ENCODE results near the gene ARHGEF28. TPM values are rescaled to one million over a fixed set of nuclear protein-coding genes. Genes with fewer than 3 reads are reported as not detected.
A peak's percentile ranks its signal among the peaks of the same experiment; 100 is the strongest.

ARHGEF28 gene
- total RNA-seq, 1 donor, result 0.27 TPM

- no peak for DNase-seq (ENCODE audit: low read depth in 2 of 3, low spot score in 2 of 3)
These were observed 106.0 kb downstream of the ARHGEF28 start for GRCh38 chr5:73732045-73732444.

GRCh38 chr5:73733219-73733618 lies 107.2 kb downstream of the ARHGEF28 start:
- DNase-seq (ENCODE audit: low read depth in 2 of 3, low spot score in 2 of 3), result no peak

- no peak for DNase-seq (ENCODE audit: low read depth in 2 of 3, low spot score in 2 of 3)
These were observed 109.2 kb downstream of the ARHGEF28 start for GRCh38 chr5:73735032-73735734.

GRCh38 chr5:73739650-73740049 lies 113.7 kb downstream of the ARHGEF28 start:
- no peak for DNase-seq (ENCODE audit: low read depth in 2 of 3, low spot score in 2 of 3)

DNA sequence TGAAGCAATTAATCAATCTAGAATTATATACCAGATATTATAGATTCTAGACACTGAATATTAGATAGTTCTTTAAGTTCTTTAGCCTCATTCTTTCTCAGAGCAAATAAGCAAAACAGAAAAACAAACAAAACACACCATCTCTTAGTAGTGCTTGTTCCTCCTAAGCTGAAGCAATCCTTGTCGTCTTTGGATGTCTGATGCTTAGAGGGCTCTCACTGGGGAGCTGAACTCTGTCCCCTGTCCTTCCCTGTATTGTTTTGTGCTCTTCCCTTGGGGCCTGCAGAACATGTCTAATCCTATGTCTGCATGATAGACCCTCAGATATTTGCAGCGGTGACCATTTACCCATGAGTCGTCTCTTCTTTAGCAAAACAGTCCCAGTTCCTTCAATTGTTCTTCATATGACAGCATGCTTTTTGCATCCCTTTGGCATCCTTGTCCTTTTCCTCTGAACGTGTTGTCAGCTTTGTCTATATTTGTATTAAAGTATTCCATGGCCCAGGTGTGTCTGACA lies 114.3 kb downstream of the ARHGEF28 start:
- DNase-seq (ENCODE audit: low read depth in 2 of 3, low spot score in 2 of 3), result no peak

DNA sequence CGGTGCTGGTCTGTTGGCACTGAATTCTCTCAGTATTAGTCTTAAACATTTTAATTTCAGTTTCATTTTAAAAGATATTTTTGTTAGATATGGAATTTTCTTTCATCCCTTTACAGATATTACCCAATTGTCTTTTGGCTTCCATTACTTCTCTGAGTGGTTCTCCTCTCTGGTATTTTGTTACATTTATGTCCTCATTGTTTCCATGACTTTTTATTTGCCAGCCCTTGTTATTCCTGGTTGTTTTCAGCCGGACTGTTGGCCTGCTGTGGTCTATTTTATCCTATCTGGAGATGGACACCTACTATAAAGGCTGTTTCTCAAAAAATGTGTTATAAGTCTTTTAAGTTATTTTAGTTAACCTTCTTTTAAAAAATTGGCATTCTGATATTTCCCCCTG lies 117.2 kb downstream of the ARHGEF28 start:
- no peak for DNase-seq (ENCODE audit: low read depth in 2 of 3, low spot score in 2 of 3)

- DNase-seq (ENCODE audit: low read depth in 2 of 3, low spot score in 2 of 3), result no peak
These were observed 119.8 kb downstream of the ARHGEF28 start for GRCh38 chr5:73745836-73746235.

- DNase-seq (ENCODE audit: low read depth in 2 of 3, low spot score in 2 of 3), result no peak
These were observed 120.6 kb downstream of the ARHGEF28 start for GRCh38 chr5:73746608-73747007.

- no peak for DNase-seq (ENCODE audit: low read depth in 2 of 3, low spot score in 2 of 3)
These were observed 121.8 kb downstream of the ARHGEF28 start for GRCh38 chr5:73747696-73748380.

DNA sequence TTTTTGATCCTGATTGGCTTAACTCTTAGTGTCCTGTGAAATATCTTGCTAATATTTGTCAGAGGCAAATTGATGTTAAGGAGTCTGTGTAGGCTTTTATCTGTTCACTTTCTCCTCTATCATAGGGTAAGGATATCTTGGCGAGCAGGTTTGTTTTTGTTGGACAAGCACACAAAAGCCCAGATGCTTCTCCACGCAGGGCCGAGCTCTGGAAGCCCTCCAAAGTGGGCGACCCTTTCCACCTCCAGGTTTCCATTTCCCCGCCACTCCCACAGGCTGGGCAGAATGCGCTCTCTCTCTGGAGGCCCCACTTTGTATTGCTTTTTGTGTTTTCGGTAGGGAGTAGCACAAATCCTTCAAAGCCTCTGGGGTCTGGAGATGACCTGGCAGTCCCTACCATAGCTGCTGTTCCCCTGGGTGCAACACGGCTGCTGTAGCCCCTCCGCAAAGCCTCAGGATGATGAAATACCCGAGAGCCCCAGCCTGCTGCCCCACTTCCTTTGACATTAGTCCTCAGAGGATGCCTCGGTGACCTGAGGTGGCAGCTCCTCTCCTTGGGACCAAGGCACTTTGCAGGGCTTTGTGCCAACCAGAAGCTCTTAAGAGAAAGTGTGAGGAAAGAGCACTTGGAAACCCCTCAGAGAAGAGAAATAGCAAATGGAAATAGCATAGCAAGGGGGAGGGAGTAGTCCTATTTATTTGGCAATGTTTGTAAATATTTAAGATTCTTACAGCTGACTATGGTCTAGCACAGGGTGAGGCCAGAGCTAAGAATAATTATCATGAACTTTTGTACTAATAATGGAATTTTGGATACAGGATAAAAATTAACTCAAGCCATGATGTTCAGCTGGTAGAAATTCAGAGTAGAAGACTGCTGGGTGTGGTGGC lies 122.8 kb downstream of the ARHGEF28 start:
- DNase-seq (ENCODE audit: low read depth in 2 of 3, low spot score in 2 of 3), result no peak

DNA sequence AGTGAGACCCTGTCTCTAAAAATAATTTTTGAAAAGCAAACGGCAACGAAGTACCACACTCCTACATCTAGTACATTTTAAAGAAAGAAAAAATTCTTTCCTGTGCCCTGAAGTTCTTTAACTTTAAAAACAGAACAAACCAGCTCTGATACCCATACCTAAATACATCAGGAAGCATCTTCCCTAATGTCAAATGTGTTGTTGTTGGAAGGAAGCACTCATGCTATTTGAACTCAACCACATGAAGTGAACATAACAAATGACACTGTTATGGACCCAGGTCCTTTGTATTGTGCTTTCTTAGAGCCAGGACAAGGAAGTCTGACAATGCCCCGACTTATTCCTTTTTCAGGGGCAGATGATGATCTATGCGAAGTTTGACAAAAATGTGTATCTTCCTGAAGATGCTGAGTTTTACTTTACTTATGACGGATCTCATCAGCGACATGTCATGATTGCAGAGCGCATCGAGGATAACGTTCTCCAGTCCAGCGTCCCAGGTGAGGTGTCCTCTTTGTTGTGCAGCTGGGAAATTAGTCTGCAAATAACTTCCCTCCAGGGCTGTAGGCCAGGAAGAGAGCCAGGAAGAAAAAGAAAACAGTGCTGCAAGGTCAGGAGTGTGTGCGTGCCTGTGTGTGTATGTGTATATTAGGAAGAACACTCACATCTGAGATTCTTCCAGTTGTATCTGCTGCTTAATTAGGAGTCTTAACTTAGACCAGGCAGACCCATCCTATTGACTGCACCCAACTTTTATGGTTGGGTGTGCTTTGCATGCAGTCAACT lies 123.7 kb downstream of the ARHGEF28 start:
- DNase-seq (ENCODE audit: low read depth in 2 of 3, low spot score in 2 of 3), result no peak

- peak in 1 of 3 donors; percentile 9 for DNase-seq (ENCODE audit: low read depth in 2 of 3, low spot score in 2 of 3)
These were observed 125.4 kb downstream of the ARHGEF28 start for GRCh38 chr5:73751254-73751914.

GRCh38 chr5:73754254-73754653 lies 128.3 kb downstream of the ARHGEF28 start:
- no peak for DNase-seq (ENCODE audit: low read depth in 2 of 3, low spot score in 2 of 3)

DNA sequence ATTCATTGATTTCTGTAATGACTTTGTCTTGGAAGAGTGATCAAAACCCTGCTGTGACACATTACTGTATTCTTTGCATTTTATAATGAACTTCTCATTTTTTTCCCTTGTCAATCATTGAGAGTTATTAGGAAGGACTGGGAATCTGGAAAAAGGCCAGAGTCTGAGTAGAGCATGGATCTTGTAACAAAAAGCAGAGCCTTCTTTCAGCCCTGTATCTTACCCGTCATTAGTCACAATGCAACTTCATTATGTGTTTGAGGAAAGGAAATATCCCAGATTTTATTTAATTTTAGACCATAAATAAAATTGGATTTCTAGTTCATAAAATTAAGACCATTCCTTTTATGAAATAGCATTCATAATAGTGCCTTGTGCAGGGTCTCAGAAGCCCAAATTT lies 131.4 kb downstream of the ARHGEF28 start:
- no peak for DNase-seq (ENCODE audit: low read depth in 2 of 3, low spot score in 2 of 3)

GRCh38 chr5:73759771-73760170 lies 133.8 kb downstream of the ARHGEF28 start:
- no peak for DNase-seq (ENCODE audit: low read depth in 2 of 3, low spot score in 2 of 3)

DNA sequence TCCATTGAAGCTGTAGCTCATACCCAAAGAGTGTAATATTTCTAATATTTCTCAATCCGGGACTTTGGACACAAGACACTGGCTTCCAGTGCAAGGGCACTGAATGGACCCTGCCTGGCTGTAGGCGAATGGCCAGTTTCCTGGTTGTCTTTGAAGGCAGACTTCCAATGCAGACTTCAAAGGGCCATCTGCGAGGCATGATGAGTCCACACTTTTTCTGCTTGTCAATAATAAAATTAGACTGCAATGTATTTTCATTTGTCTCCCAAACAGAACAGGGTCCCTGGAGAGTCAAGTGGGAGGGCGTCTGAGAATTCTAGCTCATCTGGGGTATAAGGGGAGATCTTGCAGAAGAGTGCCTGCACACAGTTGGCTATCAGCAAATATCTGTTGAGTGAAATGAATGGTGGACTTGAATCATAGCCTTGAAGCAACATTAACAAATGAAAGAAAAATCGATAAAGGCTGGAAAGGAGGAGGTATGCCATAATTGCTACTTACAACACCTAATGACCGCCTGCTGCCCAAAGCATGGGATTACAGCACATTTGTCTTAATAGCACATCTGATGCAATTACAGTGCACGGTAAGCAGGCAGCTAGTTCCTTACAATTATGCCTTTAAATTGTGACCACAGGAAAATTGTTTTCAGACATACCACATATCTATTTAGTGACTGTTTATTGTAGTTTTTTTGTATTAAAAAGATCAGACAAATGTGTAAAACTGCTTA lies 137.5 kb downstream of the ARHGEF28 start:
- DNase-seq (ENCODE audit: low read depth in 2 of 3, low spot score in 2 of 3), result no peak

GRCh38 chr5:73764586-73764985 lies 138.6 kb downstream of the ARHGEF28 start:
- DNase-seq (ENCODE audit: low read depth in 2 of 3, low spot score in 2 of 3), result no peak

GRCh38 chr5:73764996-73765395 lies 139.0 kb downstream of the ARHGEF28 start:
- DNase-seq (ENCODE audit: low read depth in 2 of 3, low spot score in 2 of 3), result no peak

GRCh38 chr5:73766902-73767301 lies 140.9 kb downstream of the ARHGEF28 start:
- DNase-seq (ENCODE audit: low read depth in 2 of 3, low spot score in 2 of 3), result no peak
